K562 (cell line): Measurements from ENCODE around the gene DGKZ. TPM values are rescaled to one million over a fixed set of nuclear protein-coding genes. Genes with fewer than 3 reads are reported as not detected.
A peak's percentile ranks its signal among the peaks of the same experiment; 100 is the strongest.

Source experiments
- BHLHE40 ChIP-seq: IDR thresholded peaks from 2 replicates; pipeline ENCODE4 v1.6.1; 2011; ENCODE audit warnings: low read length, improper control_type of control experiment
- ESRRA ChIP-seq: fragments of 450-650 bp; IDR thresholded peaks from 2 replicates; pipeline ENCODE4 v1.6.1; 2014; ENCODE audit warnings: low read depth, mild to moderate bottlenecking, moderate library complexity, borderline replicate concordance
- FIP1L1 ChIP-seq: fragments of 200-400 bp; formaldehyde crosslinking; IDR thresholded peaks from 2 replicates; pipeline ENCODE4 v1.6.1; 2018; ENCODE audit warnings: mild to moderate bottlenecking, low read depth, low read length; ENCODE audit not compliant: poor library complexity, severe bottlenecking
- MEIS2 ChIP-seq: fragments of 450-650 bp; IDR thresholded peaks from 2 replicates; pipeline ENCODE4 v1.6.1; 2014; ENCODE audit warnings: mild to moderate bottlenecking; ENCODE audit not compliant: partially characterized antibody
- PKNOX1 ChIP-seq: fragments of 450-650 bp; IDR thresholded peaks from 2 replicates; pipeline ENCODE4 v1.6.1; 2016
- ZBTB1 ChIP-seq: sonication (generic); formaldehyde crosslinking; IDR thresholded peaks from 2 replicates; pipeline ENCODE4 v1.8.1; 2023; ENCODE audit warnings: missing genetic modification reagents, low read depth, mild to moderate bottlenecking, borderline replicate concordance
- polyA plus RNA-seq, 8 experiments: library from polyadenylated mRNA; depleted of rRNA in 4 of 8; stranded (reverse) in 5 of 8; unstranded in 3 of 8; fragments of >200 nt; fragmentation: Nextera tagmentation in 2 of 8; fragmentation: Illumina TruSeq in 1 of 8; extraction: Ambion mirVana in 2 of 8; extraction: Trizol in 1 of 8; gene quantifications; 2 replicates each; pipeline versions ENCODE4 v1.2.1 to v1.2.3, GENCODE V29; 2011 to 2014; ENCODE audit warnings: inconsistent platforms in 1 of 8, missing spikeins in 1 of 8
- total RNA-seq, 7 experiments: library from RNA; depleted of rRNA in 6 of 7; stranded (reverse); fragments of >200 nt in 6 of 7; fragmentation: Illumina TruSeq in 2 of 7; extraction: Trizol in 2 of 7; gene quantifications; 2 replicates each; pipeline versions ENCODE4 v1.2.1 to v1.2.3, GENCODE V29; 2011 to 2021; ENCODE audit warnings: low replicate concordance in 1 of 7

DGKZ gene
- total and polyA plus RNA-seq, 9 of the 15 experiments (the other 6 are each of a cell fraction or from before 2014, with no cell fraction given): 0.51 to 100 (median 44.2) TPM

- TF ChIP-seq MEIS2 (peak; percentile 40), PKNOX1 (peak; percentile 57), ZBTB1 (CRISPR knock-in tag) (0 out of 2 replicates have a peak, but pooled peaks have one; percentile 57), ESRRA (peak; percentile 60), FIP1L1 (no peak), BHLHE40 (peak; percentile 85)
- TF ChIP-seq, all 486 proteins: peak for 16
Observed at GRCh38 chr11:46388619-46389449, 41.6 kb downstream of the DGKZ start (continued).
